SK-N-MC (cell line): ENCODE results near the gene NCF4.

Source experiments
- DNase-seq: peaks from one replicate; pipeline ENCODE4 v3.0.0-alpha.2; 2011; ENCODE audit warnings: low read depth, low spot score
- H3K27ac ChIP-seq: fragments of 200-600 bp; sonication (generic); 2 replicates; pipeline ENCODE4 v1.5.1; 2016; ENCODE audit warnings: mixed run types
- H3K36me3 ChIP-seq: fragments of 200-600 bp; sonication (generic); 2 replicates; pipeline ENCODE4 v1.6.1; 2017; ENCODE audit warnings: antibody characterized with exemption, low read length, mixed read lengths; ENCODE audit not compliant: insufficient read depth
- H3K4me3 ChIP-seq: fragments of 200-600 bp; sonication (generic); 2 replicates; pipeline ENCODE4 v1.5.1; 2016
- H3K9ac ChIP-seq: fragments of 200-600 bp; sonication (generic); 2 replicates; pipeline ENCODE4 v1.8.0; 2017; ENCODE audit warnings: mixed run types, mixed read lengths; ENCODE audit not compliant: insufficient read length
- H3K9me3 ChIP-seq: fragments of 200-600 bp; sonication (generic); 2 replicates; pipeline ENCODE4 v1.6.1; 2017; ENCODE audit warnings: low read depth, mild to moderate bottlenecking, antibody characterized with exemption, low read length, moderate library complexity, mixed read lengths
- EZH2 ChIP-seq: fragments of 200-600 bp; sonication (generic); IDR thresholded peaks from one replicate; pipeline ENCODE4 v1.6.1; 2017; ENCODE audit warnings: antibody characterized with exemption
- FOXP2 ChIP-seq: optimal IDR thresholded peaks from 2 replicates; pipeline ENCODE3; 2011; ENCODE audit warnings: mild to moderate bottlenecking, moderate library complexity; ENCODE audit not compliant: insufficient read depth; ENCODE audit errors: extremely low read length, control extremely low read depth
- POLR2AphosphoS5 ChIP-seq: IDR thresholded peaks from 2 replicates; pipeline ENCODE4 v1.6.1; 2012; ENCODE audit warnings: mild to moderate bottlenecking, low read depth, low read length, borderline replicate concordance

The NCF4 gene

DNA sequence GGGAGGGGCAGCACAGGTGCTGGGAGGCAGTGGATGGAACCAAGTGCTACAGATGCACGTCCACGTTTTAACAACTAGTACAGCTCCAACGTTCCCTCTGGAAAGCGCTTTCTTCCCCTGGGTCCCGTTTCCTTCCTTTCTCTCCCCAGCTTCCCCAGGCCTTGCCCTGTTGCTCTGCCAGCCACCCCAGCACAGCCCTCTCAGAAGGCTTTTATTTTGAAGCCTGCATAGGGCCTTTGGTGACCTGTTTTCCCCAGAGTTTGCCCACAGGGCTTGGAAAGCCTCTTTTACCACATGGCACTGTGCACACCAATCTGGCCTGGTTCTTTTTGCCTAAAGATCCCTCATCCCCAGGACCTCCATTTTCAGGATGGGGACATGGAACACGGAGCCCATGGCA is 13.9 kb upstream of the NCF4 start:
- no peak overlapping the region for H3K4me3 ChIP-seq

DNA sequence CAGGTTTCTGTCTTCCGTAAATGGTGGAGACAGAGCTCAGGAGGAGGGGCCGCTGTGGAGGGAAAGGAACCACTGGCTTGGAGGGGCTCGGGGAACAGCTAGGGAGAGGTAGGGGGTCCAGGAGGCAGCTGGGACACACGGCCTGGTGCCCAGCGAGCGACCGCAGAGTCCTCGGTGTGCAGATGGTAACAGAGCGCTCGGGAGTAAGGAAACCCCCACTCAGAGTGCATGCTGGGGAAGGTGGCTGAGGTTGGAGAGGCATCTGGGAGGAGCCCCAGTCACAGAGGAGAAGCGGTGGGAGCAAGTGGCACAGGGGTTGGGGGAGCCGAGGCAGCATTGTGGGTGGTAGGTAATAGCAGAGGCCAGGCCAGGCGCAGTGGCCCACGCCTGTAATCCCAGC is 10.8 kb upstream of the NCF4 start:
- H3K4me3 ChIP-seq: no peak overlapping the region
- TF ChIP-seq POLR2AphosphoS5: no peak
- TF ChIP-seq FOXP2: no peak
- no peak for TF ChIP-seq EZH2
- no peak overlapping the region for H3K27ac ChIP-seq
- H3K9me3 ChIP-seq: no peaks in the 10 kb centered on the region
- DNase-seq: no peak
- H3K36me3 ChIP-seq: no peaks in the 10 kb centered on the region
- H3K9ac ChIP-seq: no peak overlapping the region

More for the DNA sequence above, 13.9 kb upstream of the NCF4 start:
- H3K9ac ChIP-seq: no peak overlapping the region
- no peak overlapping the region for H3K27ac ChIP-seq
- H3K9me3 ChIP-seq: no peaks in the 10 kb centered on the region
- H3K36me3 ChIP-seq: no peaks in the 10 kb centered on the region
- no peak for DNase-seq
- TF ChIP-seq POLR2AphosphoS5: no peak
- no peak for TF ChIP-seq EZH2
- TF ChIP-seq FOXP2: no peak

DNA sequence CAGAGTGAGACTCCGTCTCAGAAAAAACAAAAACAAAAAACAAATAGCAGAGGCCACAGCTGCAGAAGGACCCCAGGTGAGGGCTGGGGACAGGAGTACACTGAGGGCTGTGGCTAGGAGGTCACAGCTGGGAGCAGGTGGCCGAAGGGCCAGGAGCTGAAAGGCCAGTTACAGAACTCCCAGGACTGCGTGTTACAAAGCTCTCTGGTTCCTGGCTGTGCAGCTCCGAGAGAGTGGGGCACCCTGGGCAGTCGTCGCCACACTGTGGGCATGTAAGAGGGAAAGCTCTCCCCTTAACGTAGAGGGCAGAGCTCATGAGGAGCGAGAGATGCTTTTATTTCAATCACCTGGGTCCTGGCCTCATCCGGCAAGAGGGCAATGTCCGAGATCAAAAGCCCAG is 10.1 kb upstream of the NCF4 start:
- H3K4me3 ChIP-seq: no peak overlapping the region
- H3K9ac ChIP-seq: no peak overlapping the region
- H3K36me3 ChIP-seq: no peaks in the 10 kb centered on the region
- DNase-seq: no peak
- TF ChIP-seq FOXP2: no peak
- no peak for TF ChIP-seq POLR2AphosphoS5
- no peak for TF ChIP-seq EZH2
- no peak overlapping the region for H3K27ac ChIP-seq
- H3K9me3 ChIP-seq: no peaks in the 10 kb centered on the region

DNA sequence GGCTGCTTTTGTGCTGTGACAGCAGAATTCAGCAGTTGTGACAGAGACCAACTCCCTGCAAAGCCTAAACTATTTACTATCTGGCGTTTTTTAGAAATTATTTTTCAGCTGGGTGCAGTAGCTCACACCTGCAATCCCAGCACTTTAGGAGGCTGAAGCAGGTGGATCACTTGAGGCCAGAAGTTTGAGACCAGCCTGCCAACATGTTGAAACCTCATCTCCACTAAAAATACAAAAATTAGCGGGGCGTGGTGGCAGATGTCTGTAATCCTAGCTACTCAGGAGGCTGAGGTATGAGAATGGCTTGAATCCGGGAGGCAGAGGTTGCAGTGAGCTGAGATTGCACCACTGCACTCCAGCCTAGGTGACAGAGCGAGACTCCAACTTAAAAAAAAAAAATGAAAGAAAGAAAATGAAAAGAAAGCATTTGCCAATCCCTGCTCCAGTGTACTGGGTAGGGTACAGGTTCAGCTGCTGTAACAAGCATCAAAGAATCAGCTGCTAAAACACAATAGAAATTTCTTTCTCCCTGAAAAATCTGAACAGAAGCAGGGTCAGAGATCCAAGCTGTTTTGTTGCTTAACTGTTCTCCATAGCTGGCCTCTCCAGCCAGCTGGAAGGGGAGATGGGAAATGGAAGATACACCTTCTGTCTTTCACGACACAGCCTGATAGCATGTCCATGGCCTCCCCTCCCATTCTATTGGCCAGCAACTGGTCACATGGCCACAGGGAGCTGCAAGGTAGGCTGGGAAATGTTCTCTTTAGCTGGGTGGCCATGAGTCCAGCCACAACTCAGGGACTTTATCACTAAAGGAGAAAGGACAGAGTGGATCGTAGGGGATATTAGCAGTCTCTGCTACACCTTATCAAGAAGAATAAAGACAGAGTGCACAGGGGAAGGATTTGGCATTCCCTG is 8.5 kb upstream of the NCF4 start:
- H3K9ac ChIP-seq: no peak overlapping the region
- no peaks in the 10 kb centered on the region for H3K36me3 ChIP-seq
- no peak overlapping the region for H3K27ac ChIP-seq
- no peak overlapping the region for H3K4me3 ChIP-seq
- TF ChIP-seq EZH2 (no peak), POLR2AphosphoS5 (no peak), FOXP2 (no peak)
- H3K9me3 ChIP-seq: no peaks in the 10 kb centered on the region
- no peak for DNase-seq

DNA sequence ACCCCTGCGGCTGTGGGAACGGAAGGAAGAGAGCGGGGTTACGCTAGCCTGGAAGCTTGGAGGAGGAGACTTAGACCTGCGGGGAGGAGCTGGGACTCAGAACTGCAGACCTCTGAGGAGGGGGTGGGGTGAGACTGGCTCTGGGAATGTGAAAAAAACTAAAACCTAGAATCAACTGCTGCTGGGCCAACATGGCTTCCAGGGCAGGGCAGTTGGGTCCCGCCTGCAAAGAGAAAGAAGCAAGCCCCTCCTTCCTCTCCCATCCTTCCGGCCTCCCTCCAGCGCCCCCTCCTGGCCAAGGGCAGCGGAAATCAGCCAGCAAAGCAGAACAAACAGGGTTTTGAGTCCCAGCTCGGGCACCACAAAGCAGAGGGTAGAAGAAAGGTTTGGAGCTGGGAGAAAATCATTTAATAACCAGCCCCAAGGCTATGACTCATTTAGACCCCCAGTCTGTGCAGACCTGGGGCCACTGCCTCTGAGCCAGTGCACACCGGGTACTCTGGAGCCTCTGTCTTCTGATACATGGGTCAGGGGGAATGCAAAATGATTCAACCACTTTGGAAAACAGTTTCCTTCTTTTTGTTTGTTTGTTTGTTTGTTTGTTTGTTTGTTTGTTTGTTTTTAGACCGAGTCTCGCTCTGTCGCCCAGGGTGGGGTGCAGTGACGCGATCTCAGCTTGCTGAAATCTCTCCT is 7.3 kb upstream of the NCF4 start:
- H3K9ac ChIP-seq: no peak overlapping the region
- TF ChIP-seq EZH2 (no peak), FOXP2 (no peak), POLR2AphosphoS5 (no peak)
- DNase-seq: no peak
- no peaks in the 10 kb centered on the region for H3K9me3 ChIP-seq
- H3K36me3 ChIP-seq: no peaks in the 10 kb centered on the region
- H3K4me3 ChIP-seq: no peak overlapping the region
- no peak overlapping the region for H3K27ac ChIP-seq

DNA sequence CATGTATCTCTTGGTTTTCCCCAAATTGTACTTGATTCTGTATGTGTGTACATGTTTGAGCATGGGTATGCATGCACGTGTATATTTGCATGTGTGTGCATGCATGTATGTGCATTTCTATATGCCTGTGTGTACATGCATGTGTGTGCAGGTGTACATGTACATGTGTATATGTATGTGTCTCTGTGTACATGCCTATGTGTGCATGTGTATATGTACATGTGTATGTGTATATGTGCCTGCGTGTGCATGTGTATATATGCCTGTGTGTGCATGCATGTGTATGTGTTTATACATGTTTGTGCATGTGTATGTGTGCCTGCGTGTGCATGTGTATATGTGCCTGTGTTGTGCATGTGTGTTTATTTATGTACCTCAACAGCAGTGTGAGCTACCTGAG is 5.3 kb upstream of the NCF4 start:
- TF ChIP-seq EZH2 (no peak), FOXP2 (no peak), POLR2AphosphoS5 (no peak)
- Histone ChIP-seq H3K27ac (no peak overlapping the region), H3K9me3 (no peaks in the 10 kb centered on the region), H3K36me3 (no peaks in the 10 kb centered on the region), H3K9ac (no peak overlapping the region), H3K4me3 (no peak overlapping the region)
- DNase-seq: no peak

DNA sequence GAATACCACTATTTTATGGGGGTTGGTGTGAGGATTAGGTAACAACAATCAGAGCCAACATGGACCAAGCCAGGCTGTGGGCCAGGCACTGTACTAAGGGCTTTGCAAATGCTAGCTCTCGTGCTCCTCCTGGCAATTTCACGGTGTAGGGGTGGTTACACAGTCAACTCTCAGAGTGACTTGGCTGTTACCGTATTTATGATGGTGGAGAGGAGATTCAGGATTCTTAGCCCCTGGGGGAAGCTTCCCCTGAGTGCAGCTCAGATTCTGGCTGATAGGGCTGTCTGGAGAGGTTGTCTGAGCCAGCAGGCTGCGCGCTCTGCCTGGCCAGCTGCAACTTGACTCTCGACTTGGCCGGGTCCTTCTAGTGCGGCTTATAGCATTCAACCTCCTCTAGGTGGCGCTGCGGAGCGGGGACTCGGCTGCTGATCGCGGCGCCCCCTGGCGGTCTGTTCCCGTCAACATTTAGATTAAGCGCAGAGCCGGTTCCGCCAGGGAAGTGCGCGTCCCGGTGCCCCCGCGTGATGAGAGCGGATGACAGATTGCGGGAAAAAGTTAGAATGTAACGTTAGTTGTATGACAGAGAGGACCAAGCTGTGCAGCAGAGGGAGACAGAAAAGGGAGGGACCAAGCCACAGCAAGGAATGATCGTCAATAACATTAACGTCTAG is 4.5 kb upstream of the NCF4 start:
- Histone ChIP-seq H3K4me3 (no peak overlapping the region), H3K9ac (no peak overlapping the region), H3K36me3 (no peaks in the 10 kb centered on the region), H3K27ac (no peak overlapping the region), H3K9me3 (no peaks in the 10 kb centered on the region)
- DNase-seq: peak; percentile 5
- TF ChIP-seq POLR2AphosphoS5 (no peak), EZH2 (peak; percentile 42)

DNA sequence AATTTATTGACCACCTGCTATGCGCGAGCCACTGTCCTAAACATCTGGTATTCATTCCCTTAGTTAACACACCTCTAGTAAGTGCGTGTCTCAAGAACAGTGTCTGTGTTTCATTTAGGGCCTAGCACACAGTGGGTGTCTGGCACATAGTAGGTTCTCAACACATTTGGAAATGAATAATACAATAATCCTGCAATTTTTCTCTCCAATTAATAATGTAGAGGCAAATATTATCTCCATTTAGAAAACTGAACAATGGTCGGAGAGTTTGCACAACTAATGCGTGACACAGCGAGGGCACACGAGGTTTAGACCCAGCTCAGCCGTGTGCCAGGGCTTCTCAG is 4.0 kb upstream of the NCF4 start:
- Histone ChIP-seq H3K27ac (no peak overlapping the region), H3K36me3 (no peaks in the 10 kb centered on the region), H3K4me3 (no peak overlapping the region), H3K9ac (no peak overlapping the region), H3K9me3 (no peaks in the 10 kb centered on the region)
- no peak for TF ChIP-seq EZH2
- TF ChIP-seq FOXP2: no peak
- no peak for TF ChIP-seq POLR2AphosphoS5
- no peak for DNase-seq
